SK-N-SH (cell line): ENCODE measurements around the gene TEX52. TPM values are rescaled to one million over a fixed set of nuclear protein-coding genes. Genes with fewer than 3 reads are reported as not detected.

Experiments used
- CTCF ChIA-PET: fragments of 300-600, 350-600 bp; formaldehyde crosslinking; extraction: SDS; loops from one replicate; lab custom pipeline; 2021; lab: Yijun Ruan, JAX
- POLR2A ChIA-PET: fragments of 350-600 bp; sonication (Branson Sonifier 250); formaldehyde crosslinking; extraction: SDS; loops from one replicate; lab custom pipeline; 2020; ENCODE audit warnings: antibody characterized with exemption, inconsistent platforms; lab: Yijun Ruan, JAX
- DNase-seq: peaks from one replicate; pipeline ENCODE4 v3.0.0; 2012
- H2AFZ ChIP-seq: fragments of 200-600 bp; sonication (generic); 2 replicates; pipeline ENCODE4 v1.8.1; 2016; ENCODE audit warnings: antibody characterized with exemption, mild to moderate bottlenecking, low read depth
- H3F3A ChIP-seq: fragments of 200-600 bp; sonication (generic); replicated peaks from 2 replicates; pipeline ENCODE3; 2016; ENCODE audit warnings: antibody characterized with exemption, mild to moderate bottlenecking; ENCODE audit not compliant: insufficient read depth
- H3K27ac ChIP-seq, 2 experiments: fragments of 200-500 bp in 1 of 2; fragments of 200-600 bp in 1 of 2; sonication (Bioruptor generic) in 1 of 2; sonication (generic), shearing (Covaris generic) in 1 of 2; 2 replicates each; pipeline versions ENCODE4 v1.5.1 to v1.6.1; 2014 to 2016; ENCODE audit warnings: low read depth in 2 of 2, inconsistent platforms in 1 of 2, low read length in 1 of 2, mild to moderate bottlenecking in 1 of 2, mixed read lengths in 1 of 2
- H3K27me3 ChIP-seq: fragments of 200-600 bp; sonication (generic), shearing (Covaris generic); 2 replicates; pipeline ENCODE4 v1.6.1; 2016; ENCODE audit warnings: mixed run types; ENCODE audit not compliant: insufficient read depth
- H3K36me3 ChIP-seq, 2 experiments: fragments of 200-500 bp in 1 of 2; fragments of 200-600 bp in 1 of 2; sonication (Bioruptor generic) in 1 of 2; sonication (generic) in 1 of 2; replicated peaks in 1 of 2; 2 replicates each; pipeline versions ENCODE3 to v1.5.1; 2014 to 2016; ENCODE audit warnings: low read length in 1 of 2, mild to moderate bottlenecking in 1 of 2; ENCODE audit not compliant: insufficient read depth in 2 of 2, control insufficient read depth in 1 of 2
- H3K4me1 ChIP-seq, 2 experiments: fragments of 200-500 bp in 1 of 2; fragments of 200-600 bp in 1 of 2; sonication (Bioruptor generic) in 1 of 2; sonication (generic), shearing (Covaris generic) in 1 of 2; 2 replicates each; pipeline versions ENCODE4 v1.5.1 to v1.6.1; 2014 to 2016; ENCODE audit warnings: low read depth in 1 of 2, low read length in 1 of 2, mixed run types in 1 of 2; ENCODE audit not compliant: insufficient read depth in 2 of 2, control insufficient read depth in 1 of 2
- H3K4me2 ChIP-seq: fragments of 200-600 bp; sonication (generic), shearing (Covaris generic); 2 replicates; pipeline ENCODE4 v1.6.1; 2017; ENCODE audit warnings: mixed run types
- H3K4me3 ChIP-seq, 2 experiments: fragments of 200-500 bp in 1 of 2; fragments of 200-600 bp in 1 of 2; sonication (Bioruptor generic) in 1 of 2; sonication (generic), shearing (Covaris generic) in 1 of 2; 2 replicates each; pipeline versions ENCODE4 v1.5.1 to v1.8.1; 2014 to 2016; ENCODE audit warnings: low read depth in 2 of 2, inconsistent platforms in 1 of 2, low read length in 1 of 2, mild to moderate bottlenecking in 1 of 2, mixed read lengths in 1 of 2, moderate library complexity in 1 of 2
- H3K79me2 ChIP-seq: fragments of 200-600 bp; sonication (generic); 2 replicates; pipeline ENCODE4 v1.8.1; 2017; ENCODE audit warnings: mild to moderate bottlenecking; ENCODE audit not compliant: insufficient read depth
- H3K9ac ChIP-seq: fragments of 200-600 bp; sonication (generic); 2 replicates; pipeline ENCODE4 v1.6.1; 2017; ENCODE audit warnings: mixed run types
- H3K9me2 ChIP-seq: fragments of 200-600 bp; sonication (generic); 2 replicates; pipeline ENCODE4 v1.6.1; 2017; ENCODE audit warnings: mixed run types
- H3K9me3 ChIP-seq: fragments of 200-600 bp; sonication (generic); 2 replicates; pipeline ENCODE4 v1.6.1; 2017; ENCODE audit warnings: mixed run types, mild to moderate bottlenecking, moderate library complexity
- H4K20me1 ChIP-seq: fragments of 200-600 bp; sonication (generic); 2 replicates; pipeline ENCODE4 v1.6.1; 2017; ENCODE audit warnings: mild to moderate bottlenecking, mixed run types; ENCODE audit not compliant: insufficient read depth
- ELF1 ChIP-seq: IDR thresholded peaks from 2 replicates; pipeline ENCODE4 v1.4.0; 2012
- EZH2phosphoT487 ChIP-seq: fragments of 200-600 bp; sonication (generic); IDR thresholded peaks from 2 replicates; pipeline ENCODE4 v1.6.1; 2017; ENCODE audit warnings: low read depth, mixed run types, mild to moderate bottlenecking, antibody characterized with exemption, moderate library complexity, borderline replicate concordance
- GABPA ChIP-seq: IDR thresholded peaks from 2 replicates; pipeline ENCODE4 v1.4.0; 2012; ENCODE audit warnings: low read depth, mild to moderate bottlenecking
- GATA2 ChIP-seq: sonication (generic); formaldehyde crosslinking; IDR thresholded peaks from 2 replicates; pipeline ENCODE4 v1.5.0; 2020; ENCODE audit warnings: mild to moderate bottlenecking, missing genetic modification reagents
- JUND ChIP-seq: IDR thresholded peaks from 2 replicates; pipeline ENCODE4 v1.4.0; 2012
- MEF2A ChIP-seq: IDR thresholded peaks from 2 replicates; pipeline ENCODE4 v1.4.0; 2012; ENCODE audit warnings: low read depth, borderline replicate concordance
- MXI1 ChIP-seq: IDR thresholded peaks from 2 replicates; pipeline ENCODE4 v1.6.1; 2012; ENCODE audit warnings: mild to moderate bottlenecking, low read depth, low read length, improper control_type of control experiment
- NFIC ChIP-seq: IDR thresholded peaks from 2 replicates; pipeline ENCODE4 v1.4.0; 2012; ENCODE audit warnings: borderline replicate concordance
- RXRA ChIP-seq: IDR thresholded peaks from 2 replicates; pipeline ENCODE4 v1.4.0; 2012; ENCODE audit warnings: low read depth, mild to moderate bottlenecking, borderline replicate concordance
- SMC3 ChIP-seq: IDR thresholded peaks from 2 replicates; pipeline ENCODE4 v1.6.1; 2012; ENCODE audit warnings: low read depth, low read length, improper control_type of control experiment
- TCF12 ChIP-seq: IDR thresholded peaks from 2 replicates; pipeline ENCODE4 v1.4.0; 2012
- USF2 ChIP-seq: fragments of 150-350 bp; IDR thresholded peaks from 2 replicates; pipeline ENCODE4 v1.6.1; 2017; ENCODE audit warnings: antibody characterized with exemption, low read length, low read depth, borderline replicate concordance
- YY1 ChIP-seq: IDR thresholded peaks from 2 replicates; pipeline ENCODE4 v1.4.0; 2012; ENCODE audit warnings: low read depth, mild to moderate bottlenecking
- ZBTB33 ChIP-seq: IDR thresholded peaks from 2 replicates; pipeline ENCODE4 v1.4.0; 2012; ENCODE audit warnings: low read depth, borderline replicate concordance
- WGBS: methylation state at CpG from one replicate; pipeline ENCODE4 v1.1.6; 2017; ENCODE audit warnings: low lambda C conversion rate; 5-methylcytosine and 5-hydroxymethylcytosine counted together
- polyA plus RNA-seq, 3 experiments: library from polyadenylated mRNA; depleted of rRNA; stranded (reverse); fragments of >200 nt; gene quantifications; 2 replicates each; pipeline ENCODE4 v1.2.3, GENCODE V29; 2012
- TF ChIP-seq, protein P1 (sequence below): fragments of 200-600 bp; sonication (generic); IDR thresholded peaks from 2 replicates; pipeline ENCODE4 v1.6.1; 2017; ENCODE audit warnings: antibody characterized with exemption, mild to moderate bottlenecking, moderate library complexity

Gene TEX52
- polyA plus RNA-seq, 1 of the 3 experiments (the other 2 are of a cell fraction) = not detected

- DNase-seq = no peak
- ChIA-PET CTCF (no interaction called here), POLR2A (no interaction called here)
- WGBS = 86% methylated on average over 14 of the region's 14 CpGs
- no peaks in the 10 kb centered on the region for H3K4me1 ChIP-seq
- no peaks in the 10 kb centered on the region for H3K27me3 ChIP-seq
- peaks cover 14 to 54% of the 10 kb centered on the region in 2 experiments for H3K36me3 ChIP-seq
- H2AFZ ChIP-seq = no peak overlapping the region
- H3K9me2 ChIP-seq = no peaks in the 10 kb centered on the region
- H3F3A ChIP-seq = no peaks in the 10 kb centered on the region
- H3K4me2 ChIP-seq = no peak overlapping the region
- H3K9ac ChIP-seq = no peak overlapping the region
- TF ChIP-seq, protein P1, sequence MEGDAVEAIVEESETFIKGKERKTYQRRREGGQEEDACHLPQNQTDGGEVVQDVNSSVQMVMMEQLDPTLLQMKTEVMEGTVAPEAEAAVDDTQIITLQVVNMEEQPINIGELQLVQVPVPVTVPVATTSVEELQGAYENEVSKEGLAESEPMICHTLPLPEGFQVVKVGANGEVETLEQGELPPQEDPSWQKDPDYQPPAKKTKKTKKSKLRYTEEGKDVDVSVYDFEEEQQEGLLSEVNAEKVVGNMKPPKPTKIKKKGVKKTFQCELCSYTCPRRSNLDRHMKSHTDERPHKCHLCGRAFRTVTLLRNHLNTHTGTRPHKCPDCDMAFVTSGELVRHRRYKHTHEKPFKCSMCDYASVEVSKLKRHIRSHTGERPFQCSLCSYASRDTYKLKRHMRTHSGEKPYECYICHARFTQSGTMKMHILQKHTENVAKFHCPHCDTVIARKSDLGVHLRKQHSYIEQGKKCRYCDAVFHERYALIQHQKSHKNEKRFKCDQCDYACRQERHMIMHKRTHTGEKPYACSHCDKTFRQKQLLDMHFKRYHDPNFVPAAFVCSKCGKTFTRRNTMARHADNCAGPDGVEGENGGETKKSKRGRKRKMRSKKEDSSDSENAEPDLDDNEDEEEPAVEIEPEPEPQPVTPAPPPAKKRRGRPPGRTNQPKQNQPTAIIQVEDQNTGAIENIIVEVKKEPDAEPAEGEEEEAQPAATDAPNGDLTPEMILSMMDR = no peak
- TF ChIP-seq MEF2A (no peak), ELF1 (no peak), JUND (no peak), EZH2phosphoT487 (no peak), MXI1 (no peak), GATA2 (no peak), GABPA (no peak), RXRA (no peak)
- H3K79me2 ChIP-seq = no peaks in the 10 kb centered on the region
- H3K4me3 ChIP-seq = no peak overlapping the region
- H3K9me3 ChIP-seq = no peaks in the 10 kb centered on the region
- H3K27ac ChIP-seq = no peak overlapping the region
- H4K20me1 ChIP-seq = no peaks in the 10 kb centered on the region
Observed at GRCh38 chr12:2826721-2827515, 29.9 kb downstream of the TEX52 start.

DNA sequence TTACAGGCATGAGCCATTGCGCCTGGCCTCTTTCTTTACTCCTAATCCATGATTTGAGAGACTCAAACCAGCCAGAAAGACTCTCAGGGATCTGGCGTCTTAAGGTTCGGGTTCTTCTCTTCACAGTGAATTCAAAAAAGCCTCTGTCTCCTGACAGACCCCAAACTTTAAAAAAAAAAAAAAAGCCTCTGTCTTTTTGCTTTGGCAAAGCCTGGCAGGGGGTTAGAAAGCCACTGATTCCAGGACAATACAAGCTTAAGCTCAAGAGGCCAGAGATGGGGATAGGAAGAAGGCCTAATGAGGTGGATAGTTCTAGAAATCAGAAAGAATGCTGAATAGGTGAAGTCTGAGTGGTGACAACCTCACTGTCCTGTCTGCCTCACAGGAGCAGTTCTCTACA, 30.8 kb downstream of the TEX52 start:
- Histone ChIP-seq H2AFZ (no peak overlapping the region), H3F3A (no peaks in the 10 kb centered on the region), H3K4me2 (no peak overlapping the region), H4K20me1 (no peaks in the 10 kb centered on the region), H3K9me2 (no peaks in the 10 kb centered on the region), H3K4me1 (no peaks in the 10 kb centered on the region), H3K9me3 (no peaks in the 10 kb centered on the region), H3K79me2 (no peaks in the 10 kb centered on the region), H3K27me3 (no peaks in the 10 kb centered on the region), H3K9ac (no peak overlapping the region), H3K27ac (no peak overlapping the region), H3K4me3 (no peak overlapping the region), H3K36me3 (peaks cover 14 to 61% of the 10 kb centered on the region in 2 experiments)
- ChIA-PET CTCF (no interaction called here), POLR2A (no interaction called here)
- whole genome bisulfite sequencing = 93% methylated on average over 3 of the region's 3 CpGs
- no peak for DNase-seq
- TF ChIP-seq SMC3 (no peak), YY1 (no peak), ZBTB33 (no peak), NFIC (no peak), USF2 (no peak), TCF12 (no peak)
